HepG2 (cell line): Measurements from ENCODE around the gene PIM3. TPM values are rescaled to one million over a fixed set of nuclear protein-coding genes. Genes with fewer than 3 reads are reported as not detected.
A peak's percentile ranks its signal among the peaks of the same experiment; 100 is the strongest.

Source experiments
- AHR ChIP-seq: IDR thresholded peaks from 2 replicates; pipeline ENCODE4 v1.6.1; 2018; ENCODE audit warnings: missing genetic modification reagents, missing compliant biosample characterization
- CBX1 ChIP-seq: IDR thresholded peaks from one replicate; pipeline ENCODE4 v1.6.1; 2016; ENCODE audit warnings: antibody characterized with exemption, low read depth
- CHD4 ChIP-seq: fragments of 200-600 bp; sonication (generic); IDR thresholded peaks from 2 replicates; pipeline ENCODE4 v1.7.0; 2017; ENCODE audit warnings: mild to moderate bottlenecking, low read length, borderline replicate concordance
- GFI1 ChIP-seq: sonication (generic); formaldehyde crosslinking; IDR thresholded peaks from 2 replicates; pipeline ENCODE4 v1.5.0; 2020; ENCODE audit warnings: missing genetic modification reagents, mild to moderate bottlenecking, borderline replicate concordance
- HDAC6 ChIP-seq: fragments of 200-600 bp; sonication (generic); IDR thresholded peaks from 2 replicates; pipeline ENCODE4 v1.7.0; 2017; ENCODE audit warnings: mild to moderate bottlenecking, antibody characterized with exemption, low read length, low read depth
- IRX3 ChIP-seq: sonication (generic); formaldehyde crosslinking; IDR thresholded peaks from 2 replicates; pipeline ENCODE4 v1.8.1; 2023; ENCODE audit warnings: mild to moderate bottlenecking, low read depth, missing genetic modification reagents, borderline replicate concordance
- KDM5A ChIP-seq: fragments of 200-600 bp; sonication (generic); IDR thresholded peaks from 2 replicates; pipeline ENCODE4 v1.7.0; 2018; ENCODE audit warnings: antibody characterized with exemption, mild to moderate bottlenecking, low read length, borderline replicate concordance
- MLLT10 ChIP-seq: sonication (generic); formaldehyde crosslinking; IDR thresholded peaks from 2 replicates; pipeline ENCODE4 v1.4.0; 2020; ENCODE audit warnings: missing genetic modification reagents
- NFIC ChIP-seq: IDR thresholded peaks from 2 replicates; pipeline ENCODE4 v1.6.1; 2012; ENCODE audit warnings: mild to moderate bottlenecking, low read length, inconsistent platforms
- NFYB ChIP-seq: sonication (generic); formaldehyde crosslinking; IDR thresholded peaks from 2 replicates; pipeline ENCODE4 v1.4.0; 2020; ENCODE audit warnings: missing genetic modification reagents
- NONO ChIP-seq, 2 experiments: fragments of 450-650 bp in 1 of 2; sonication (generic) in 1 of 2; formaldehyde crosslinking in 1 of 2; IDR thresholded peaks in 1 of 2; conservative IDR thresholded peaks in 1 of 2; 2 replicates each; pipeline versions ENCODE4 v1.6.1 to v1.8.0; 2017 to 2022; ENCODE audit warnings: mild to moderate bottlenecking in 1 of 2, missing genetic modification reagents in 1 of 2, moderate library complexity in 1 of 2
- PHF21A ChIP-seq: sonication (generic); formaldehyde crosslinking; IDR thresholded peaks from 2 replicates; pipeline ENCODE4 v1.5.0; 2020; ENCODE audit warnings: mild to moderate bottlenecking, missing genetic modification reagents
- RBM22 ChIP-seq: fragments of 200-400 bp; formaldehyde crosslinking; optimal IDR thresholded peaks from 2 replicates; pipeline ENCODE3; 2017; ENCODE audit warnings: mild to moderate bottlenecking, low read length, moderate library complexity
- TBL1XR1 ChIP-seq: fragments of 150-350 bp; IDR thresholded peaks from 2 replicates; pipeline ENCODE4 v1.6.1; 2014; ENCODE audit warnings: borderline replicate concordance, low read length; ENCODE audit not compliant: partially characterized antibody
- TCF7 ChIP-seq: sonication (generic); IDR thresholded peaks from 2 replicates; pipeline ENCODE4 v1.6.1; 2016; ENCODE audit warnings: antibody characterized with exemption, low read depth
- ZFP36L2 ChIP-seq: sonication (generic); formaldehyde crosslinking; IDR thresholded peaks from 2 replicates; pipeline ENCODE4 v1.4.0; 2020; ENCODE audit warnings: missing genetic modification reagents
- ZNF207 ChIP-seq: fragments of 450-650 bp; IDR thresholded peaks from 2 replicates; pipeline ENCODE4 v1.6.1; 2016; ENCODE audit warnings: antibody characterized with exemption, borderline replicate concordance
- ZNF232 ChIP-seq: sonication (generic); formaldehyde crosslinking; IDR thresholded peaks from 2 replicates; pipeline ENCODE4 v1.4.0; 2020; ENCODE audit warnings: missing genetic modification reagents, borderline replicate concordance
- polyA plus RNA-seq, 8 experiments: library from polyadenylated mRNA; depleted of rRNA in 3 of 8; stranded (reverse) in 7 of 8; unstranded in 1 of 8; fragments of >200 nt; fragmentation: Illumina TruSeq in 4 of 8; extraction: Trizol in 4 of 8; gene quantifications; 2 replicates each; pipeline versions ENCODE4 v1.2.1 to v1.2.3, GENCODE V29; 2011 to 2016; ENCODE audit warnings: low read depth in 4 of 8, missing spikeins in 1 of 8, mixed read lengths in 1 of 8; ENCODE audit not compliant: insufficient read depth in 1 of 8
- total RNA-seq, 5 experiments: library from RNA; depleted of rRNA; stranded (reverse); fragments of >200 nt; fragmentation: Illumina TruSeq; extraction: Trizol; gene quantifications; 2 replicates each; pipeline ENCODE4 v1.2.3, GENCODE V29; 2016; ENCODE audit warnings: low read depth in 1 of 5
- TF ChIP-seq, protein P1 (sequence below): sonication (generic); formaldehyde crosslinking; IDR thresholded peaks from 2 replicates; pipeline ENCODE4 v1.5.1; 2020; ENCODE audit warnings: mild to moderate bottlenecking, missing genetic modification reagents, moderate library complexity
- TF ChIP-seq, protein P2 (sequence below): fragments of 450-650 bp; IDR thresholded peaks from 2 replicates; pipeline ENCODE4 v1.6.1; 2017; ENCODE audit warnings: mild to moderate bottlenecking
- TF ChIP-seq, protein P3 (sequence below): sonication (generic); formaldehyde crosslinking; IDR thresholded peaks from 2 replicates; pipeline ENCODE4 v1.8.1; 2023; ENCODE audit warnings: mild to moderate bottlenecking, missing genetic modification reagents

Gene PIM3
- total and polyA plus RNA-seq, 2 of the 13 experiments (the other 11 are each of a cell fraction or from before 2014, with no cell fraction given), result 21.6 to 31.2 TPM

DNA sequence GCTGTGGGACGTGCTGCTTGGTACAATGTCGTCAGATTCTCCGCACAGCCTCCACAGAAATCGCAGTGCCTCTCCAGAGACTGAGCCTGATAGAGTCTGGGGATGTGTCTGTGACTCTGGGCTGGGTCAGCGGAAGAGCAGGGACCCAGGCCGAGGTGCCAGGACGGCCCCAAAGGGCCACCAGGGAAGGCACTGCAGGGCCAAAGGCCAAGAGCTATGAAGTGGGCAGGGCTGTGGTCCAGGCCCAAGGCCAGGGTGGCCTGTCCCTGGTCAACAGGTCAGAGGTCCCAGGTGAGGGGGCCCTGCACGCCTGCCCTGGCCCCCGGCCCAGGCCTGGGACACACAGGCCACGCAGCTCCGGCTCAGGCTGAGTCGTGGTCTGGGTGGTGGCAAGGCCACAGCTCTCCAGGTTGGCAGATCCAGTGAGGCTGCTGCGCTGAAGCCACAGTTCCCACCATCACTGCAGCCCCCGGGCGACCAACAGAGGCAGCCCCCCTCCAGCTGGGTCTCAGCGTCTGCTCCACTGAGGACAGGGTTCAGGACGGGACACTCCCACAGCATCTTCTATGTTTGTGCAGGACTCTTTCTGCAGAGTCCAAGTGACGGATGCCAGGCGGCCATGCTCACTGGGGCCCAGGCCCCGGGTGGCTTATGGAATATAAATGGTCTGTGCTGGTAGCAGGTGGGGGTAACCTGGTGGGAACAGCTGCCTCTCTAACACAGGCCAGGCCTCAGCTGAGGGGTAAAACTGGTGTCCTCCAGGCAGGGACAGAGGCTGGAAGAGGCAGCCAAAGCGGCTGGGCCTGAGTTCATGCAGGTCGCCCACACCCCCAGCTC, 4.8 kb upstream of the PIM3 start (continued):
- TF ChIP-seq, protein P1, sequence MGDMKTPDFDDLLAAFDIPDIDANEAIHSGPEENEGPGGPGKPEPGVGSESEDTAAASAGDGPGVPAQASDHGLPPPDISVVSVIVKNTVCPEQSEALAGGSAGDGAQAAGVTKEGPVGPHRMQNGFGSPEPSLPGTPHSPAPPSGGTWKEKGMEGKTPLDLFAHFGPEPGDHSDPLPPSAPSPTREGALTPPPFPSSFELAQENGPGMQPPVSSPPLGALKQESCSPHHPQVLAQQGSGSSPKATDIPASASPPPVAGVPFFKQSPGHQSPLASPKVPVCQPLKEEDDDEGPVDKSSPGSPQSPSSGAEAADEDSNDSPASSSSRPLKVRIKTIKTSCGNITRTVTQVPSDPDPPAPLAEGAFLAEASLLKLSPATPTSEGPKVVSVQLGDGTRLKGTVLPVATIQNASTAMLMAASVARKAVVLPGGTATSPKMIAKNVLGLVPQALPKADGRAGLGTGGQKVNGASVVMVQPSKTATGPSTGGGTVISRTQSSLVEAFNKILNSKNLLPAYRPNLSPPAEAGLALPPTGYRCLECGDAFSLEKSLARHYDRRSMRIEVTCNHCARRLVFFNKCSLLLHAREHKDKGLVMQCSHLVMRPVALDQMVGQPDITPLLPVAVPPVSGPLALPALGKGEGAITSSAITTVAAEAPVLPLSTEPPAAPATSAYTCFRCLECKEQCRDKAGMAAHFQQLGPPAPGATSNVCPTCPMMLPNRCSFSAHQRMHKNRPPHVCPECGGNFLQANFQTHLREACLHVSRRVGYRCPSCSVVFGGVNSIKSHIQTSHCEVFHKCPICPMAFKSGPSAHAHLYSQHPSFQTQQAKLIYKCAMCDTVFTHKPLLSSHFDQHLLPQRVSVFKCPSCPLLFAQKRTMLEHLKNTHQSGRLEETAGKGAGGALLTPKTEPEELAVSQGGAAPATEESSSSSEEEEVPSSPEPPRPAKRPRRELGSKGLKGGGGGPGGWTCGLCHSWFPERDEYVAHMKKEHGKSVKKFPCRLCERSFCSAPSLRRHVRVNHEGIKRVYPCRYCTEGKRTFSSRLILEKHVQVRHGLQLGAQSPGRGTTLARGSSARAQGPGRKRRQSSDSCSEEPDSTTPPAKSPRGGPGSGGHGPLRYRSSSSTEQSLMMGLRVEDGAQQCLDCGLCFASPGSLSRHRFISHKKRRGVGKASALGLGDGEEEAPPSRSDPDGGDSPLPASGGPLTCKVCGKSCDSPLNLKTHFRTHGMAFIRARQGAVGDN (CRISPR knock-in tag), result peak; percentile 88
- no peak for TF ChIP-seq TBL1XR1
- TF ChIP-seq, protein P2, sequence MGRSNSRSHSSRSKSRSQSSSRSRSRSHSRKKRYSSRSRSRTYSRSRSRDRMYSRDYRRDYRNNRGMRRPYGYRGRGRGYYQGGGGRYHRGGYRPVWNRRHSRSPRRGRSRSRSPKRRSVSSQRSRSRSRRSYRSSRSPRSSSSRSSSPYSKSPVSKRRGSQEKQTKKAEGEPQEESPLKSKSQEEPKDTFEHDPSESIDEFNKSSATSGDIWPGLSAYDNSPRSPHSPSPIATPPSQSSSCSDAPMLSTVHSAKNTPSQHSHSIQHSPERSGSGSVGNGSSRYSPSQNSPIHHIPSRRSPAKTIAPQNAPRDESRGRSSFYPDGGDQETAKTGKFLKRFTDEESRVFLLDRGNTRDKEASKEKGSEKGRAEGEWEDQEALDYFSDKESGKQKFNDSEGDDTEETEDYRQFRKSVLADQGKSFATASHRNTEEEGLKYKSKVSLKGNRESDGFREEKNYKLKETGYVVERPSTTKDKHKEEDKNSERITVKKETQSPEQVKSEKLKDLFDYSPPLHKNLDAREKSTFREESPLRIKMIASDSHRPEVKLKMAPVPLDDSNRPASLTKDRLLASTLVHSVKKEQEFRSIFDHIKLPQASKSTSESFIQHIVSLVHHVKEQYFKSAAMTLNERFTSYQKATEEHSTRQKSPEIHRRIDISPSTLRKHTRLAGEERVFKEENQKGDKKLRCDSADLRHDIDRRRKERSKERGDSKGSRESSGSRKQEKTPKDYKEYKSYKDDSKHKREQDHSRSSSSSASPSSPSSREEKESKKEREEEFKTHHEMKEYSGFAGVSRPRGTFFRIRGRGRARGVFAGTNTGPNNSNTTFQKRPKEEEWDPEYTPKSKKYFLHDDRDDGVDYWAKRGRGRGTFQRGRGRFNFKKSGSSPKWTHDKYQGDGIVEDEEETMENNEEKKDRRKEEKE, result no peak
- TF ChIP-seq CHD4, result no peak
- no peak for TF ChIP-seq ZFP36L2 (CRISPR knock-in tag)
- TF ChIP-seq ZNF207, result no peak
- no peak for TF ChIP-seq TCF7
- TF ChIP-seq, protein P3, sequence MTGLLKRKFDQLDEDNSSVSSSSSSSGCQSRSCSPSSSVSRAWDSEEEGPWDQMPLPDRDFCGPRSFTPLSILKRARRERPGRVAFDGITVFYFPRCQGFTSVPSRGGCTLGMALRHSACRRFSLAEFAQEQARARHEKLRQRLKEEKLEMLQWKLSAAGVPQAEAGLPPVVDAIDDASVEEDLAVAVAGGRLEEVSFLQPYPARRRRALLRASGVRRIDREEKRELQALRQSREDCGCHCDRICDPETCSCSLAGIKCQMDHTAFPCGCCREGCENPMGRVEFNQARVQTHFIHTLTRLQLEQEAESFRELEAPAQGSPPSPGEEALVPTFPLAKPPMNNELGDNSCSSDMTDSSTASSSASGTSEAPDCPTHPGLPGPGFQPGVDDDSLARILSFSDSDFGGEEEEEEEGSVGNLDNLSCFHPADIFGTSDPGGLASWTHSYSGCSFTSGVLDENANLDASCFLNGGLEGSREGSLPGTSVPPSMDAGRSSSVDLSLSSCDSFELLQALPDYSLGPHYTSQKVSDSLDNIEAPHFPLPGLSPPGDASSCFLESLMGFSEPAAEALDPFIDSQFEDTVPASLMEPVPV (CRISPR knock-in tag), result no peak
- TF ChIP-seq CBX1, result no peak
- TF ChIP-seq ZNF232, result no peak
- TF ChIP-seq PHF21A (CRISPR knock-in tag), result peak; percentile 80
- TF ChIP-seq GFI1 (CRISPR knock-in tag), result no peak
- no peak for TF ChIP-seq NFIC
- TF ChIP-seq NFYB (CRISPR knock-in tag), result no peak
- no peak for TF ChIP-seq AHR (CRISPR knock-in tag)
- no peak for TF ChIP-seq HDAC6
- TF ChIP-seq MLLT10 (CRISPR knock-in tag), result no peak
- no peak for TF ChIP-seq NONO (IDR thresholded peaks at IDR 0.05)
- TF ChIP-seq NONO (CRISPR knock-in tag; conservative IDR thresholded peaks at IDR 0.05), result no peak
- TF ChIP-seq RBM22, result no peak
- no peak for TF ChIP-seq IRX3 (CRISPR knock-in tag)
- TF ChIP-seq KDM5A, result no peak
